Lower lobe of right lung (tissue), 2 donors: Measurements from ENCODE around the gene TAGLN2. TPM values are rescaled to one million over a fixed set of nuclear protein-coding genes. Genes with fewer than 3 reads are reported as not detected.

Experiments
- ATAC-seq, 2 donors: fragments of 200-7000 bp; cut with Tn5 transposase; one replicate each; pipeline ENCODE4 v1.9.1; 2020 to 2022; ENCODE audit warnings: mild to moderate bottlenecking in 2 of 2, moderate library complexity in 2 of 2
- DNase-seq: peaks from one replicate; pipeline ENCODE4 v3.0.0-alpha.2; 2020
- H3K27ac ChIP-seq: fragments of 200-600 bp; one replicate; pipeline ENCODE4 v1.8.0; 2022
- H3K27me3 ChIP-seq: fragments of 200-600 bp; one replicate; pipeline ENCODE4 v1.8.0; 2022; ENCODE audit warnings: low read depth
- H3K36me3 ChIP-seq: fragments of 200-600 bp; one replicate; pipeline ENCODE4 v1.8.0; 2022; ENCODE audit warnings: mild to moderate bottlenecking
- H3K4me1 ChIP-seq: fragments of 200-600 bp; one replicate; pipeline ENCODE4 v1.8.0; 2022
- H3K4me3 ChIP-seq: fragments of 200-600 bp; one replicate; pipeline ENCODE4 v1.8.0; 2022; ENCODE audit warnings: mild to moderate bottlenecking
- H3K9me3 ChIP-seq: fragments of 200-600 bp; one replicate; pipeline ENCODE4 v1.8.0; 2022
- CTCF ChIP-seq: fragments of 200-600 bp; IDR thresholded peaks from one replicate; pipeline ENCODE4 v1.8.0; 2022; ENCODE audit warnings: antibody characterized with exemption, mild to moderate bottlenecking
- intact Hi-C: fragments of 100-400 bp; cut with DNase I; formaldehyde crosslinking; loops from one replicate; pipeline ENCODE4 v1.11.0; 2022
- total RNA-seq: library from RNA; stranded (reverse); fragmentation: NEBNext Ultra II Directional; extraction: Animal tissue kit (Norgen Biotek cat#: 25700); gene quantifications from one replicate; pipeline ENCODE4 v1.2.1, GENCODE V29; 2021
- donor health status: DM: no; HTN: yes; CAD: no; lungs with severe emphysema.

TAGLN2 gene
- total RNA-seq, 1 donor from 2014 or later, result 451 TPM

GRCh38 chr1:159895836-159896545, 29.3 kb downstream of the TAGLN2 start:
- H3K4me1 ChIP-seq, result peaks cover 55% of the 10 kb centered on the region
- peak overlapping the region; percentile 26 for H3K27ac ChIP-seq
- DNase-seq (no peak), ATAC-seq (peak; percentile 5 to 16)
- H3K27me3 ChIP-seq, result no peaks in the 10 kb centered on the region
- no peak for TF ChIP-seq CTCF
- no peaks in the 10 kb centered on the region for H3K36me3 ChIP-seq
- intact Hi-C loops, result no loop called here
- H3K4me3 ChIP-seq, result no peak overlapping the region
- no peaks in the 10 kb centered on the region for H3K9me3 ChIP-seq

GRCh38 chr1:159895286-159895685, 30.0 kb downstream of the TAGLN2 start:
- Histone ChIP-seq H3K4me3 (no peak overlapping the region), H3K4me1 (peaks cover 55% of the 10 kb centered on the region), H3K27me3 (no peaks in the 10 kb centered on the region), H3K27ac (no peak overlapping the region), H3K9me3 (no peaks in the 10 kb centered on the region), H3K36me3 (no peaks in the 10 kb centered on the region)
- TF ChIP-seq CTCF, result no peak
- intact Hi-C loops, result no loop called here
- no peak for DNase-seq
- no peak for ATAC-seq

- Histone ChIP-seq H3K9me3 (no peaks in the 10 kb centered on the region), H3K27me3 (no peaks in the 10 kb centered on the region), H3K4me1 (peaks cover 54% of the 10 kb centered on the region), H3K36me3 (no peaks in the 10 kb centered on the region), H3K27ac (no peak overlapping the region), H3K4me3 (no peak overlapping the region)
- TF ChIP-seq CTCF, result no peak
- no peak for DNase-seq
- intact Hi-C loops, result loop anchor here (5.0 kb wide), 1 partner anchor 96 kb away; no protein-coding TSS in a partner anchor
- no peak for ATAC-seq
Observed at GRCh38 chr1:159892944-159893343, 32.4 kb downstream of the TAGLN2 start.

GRCh38 chr1:159891275-159892157, 33.8 kb downstream of the TAGLN2 start:
- Histone ChIP-seq H3K27ac (no peak overlapping the region), H3K4me1 (peaks cover 40% of the 10 kb centered on the region), H3K27me3 (no peaks in the 10 kb centered on the region), H3K9me3 (no peaks in the 10 kb centered on the region), H3K36me3 (no peaks in the 10 kb centered on the region), H3K4me3 (no peak overlapping the region)
- TF ChIP-seq CTCF, result peak; percentile 97
- ATAC-seq (peak; percentile 95 to 96), DNase-seq (peak; percentile 90)
- intact Hi-C loops, result loop anchor here (5.0 kb wide), 1 partner anchor 94 kb away; no protein-coding TSS in a partner anchor

- no peak overlapping the region for H3K4me3 ChIP-seq
- no peaks in the 10 kb centered on the region for H3K27me3 ChIP-seq
- no peak for TF ChIP-seq CTCF
- H3K27ac ChIP-seq, result peak overlapping the region; percentile 77
- H3K4me1 ChIP-seq, result peaks cover 29% of the 10 kb centered on the region
- intact Hi-C loops, result loop anchor here (5.0 kb wide), 1 partner anchor 93 kb away; no protein-coding TSS in a partner anchor
- DNase-seq (no peak), ATAC-seq (no peak)
- H3K9me3 ChIP-seq, result no peaks in the 10 kb centered on the region
- H3K36me3 ChIP-seq, result no peaks in the 10 kb centered on the region
Observed at GRCh38 chr1:159890390-159890789, 34.9 kb downstream of the TAGLN2 start.
